Endothelial cell of umbilical vein (primary cell): ENCODE data around the gene CFL2. TPM values are rescaled to one million over a fixed set of nuclear protein-coding genes. Genes with fewer than 3 reads are reported as not detected.

Experiments
- BruUV-seq: library from RNA; stranded (reverse); fragments of 400-500 nt; replicated peaks from 2 replicates; lab custom pipeline; 2021; lab: Mats Ljungman, UMichigan
- CTCF ChIA-PET: fragments of 300-600, 350-600 bp; sonication (Branson Sonifier 250); formaldehyde crosslinking; loops from one replicate; lab custom pipeline; 2021; ENCODE audit warnings: antibody characterized with exemption, inconsistent platforms; lab: Charles Lee
- POLR2A ChIA-PET: fragments of 300-600, 350-600 bp; sonication (Branson Sonifier 250); formaldehyde crosslinking; loops from one replicate; lab custom pipeline; 2021; ENCODE audit warnings: antibody characterized with exemption, inconsistent platforms; lab: Charles Lee
- DNase-seq: peaks from one replicate; pipeline ENCODE4 v3.0.0-alpha.2; 2011; ENCODE audit warnings: low read depth, low spot score
- FAIRE-seq: peaks from 2 replicates; lab custom pipeline; 2011; peaks lifted over from hg19 to GRCh38; lab: Jason Lieb, UNC
- H2AFZ ChIP-seq: 2 replicates; pipeline ENCODE4 v1.6.0; 2012; ENCODE audit warnings: low read depth, low read length, control low read depth, inconsistent platforms
- H3K27ac ChIP-seq: 2 replicates; pipeline ENCODE4 v1.5.1; 2011; ENCODE audit warnings: low read depth, mild to moderate bottlenecking, control low read depth, low read length, moderate library complexity; ENCODE audit not compliant: insufficient read depth
- H3K27me3 ChIP-seq, 2 experiments: 2 replicates each; pipeline versions ENCODE4 v1.6.0 to v1.6.1; 2011; ENCODE audit warnings: low read length in 2 of 2, mixed read lengths in 1 of 2; ENCODE audit not compliant: control insufficient read depth in 2 of 2, insufficient read depth in 2 of 2
- H3K36me3 ChIP-seq, 2 experiments: 2 replicates in 1 of 2; 3 replicates in 1 of 2; pipeline ENCODE4 v1.5.1; 2011; ENCODE audit warnings: low read length in 2 of 2, mild to moderate bottlenecking in 1 of 2, moderate library complexity in 1 of 2; ENCODE audit not compliant: control insufficient read depth in 2 of 2, insufficient read depth in 2 of 2; ENCODE audit errors: extremely low read depth in 1 of 2
- H3K4me1 ChIP-seq: 3 replicates; pipeline ENCODE4 v1.5.1; 2011; ENCODE audit warnings: mild to moderate bottlenecking, low read length; ENCODE audit not compliant: control insufficient read depth, insufficient read depth; ENCODE audit errors: extremely low read depth
- H3K4me2 ChIP-seq: 2 replicates; pipeline ENCODE4 v1.6.1; 2011; ENCODE audit warnings: low read length, control low read depth, mixed read lengths; ENCODE audit not compliant: insufficient read depth
- H3K4me3 ChIP-seq, 3 experiments: fragments of 200-600 bp in 1 of 3; sonication (generic), shearing (Covaris generic) in 1 of 3; replicated peaks in 1 of 3; 2 replicates each; pipeline ENCODE4 v1.5.1; 2011 to 2016; ENCODE audit warnings: control low read depth in 3 of 3, low read length in 3 of 3, mild to moderate bottlenecking in 2 of 3, inconsistent platforms in 1 of 3, low read depth in 1 of 3, moderate library complexity in 1 of 3; ENCODE audit not compliant: insufficient read depth in 1 of 3
- H3K79me2 ChIP-seq: 2 replicates; pipeline ENCODE4 v1.6.0; 2012; ENCODE audit warnings: low read length, inconsistent platforms; ENCODE audit not compliant: control insufficient read depth, insufficient read depth
- H3K9ac ChIP-seq: replicated peaks from 2 replicates; pipeline ENCODE3; 2011; ENCODE audit warnings: low read length, control low read depth; ENCODE audit not compliant: insufficient read depth; ENCODE audit errors: extremely low read depth
- H3K9me1 ChIP-seq: replicated peaks from 3 replicates; pipeline ENCODE4 v1.6.0; 2011; ENCODE audit warnings: mild to moderate bottlenecking, low read length; ENCODE audit not compliant: control insufficient read depth, insufficient read depth; ENCODE audit errors: extremely low read depth
- H3K9me3 ChIP-seq: replicated peaks from 2 replicates; pipeline ENCODE4 v1.5.1; 2012; ENCODE audit warnings: low read length, inconsistent platforms; ENCODE audit not compliant: control insufficient read depth, insufficient read depth
- H4K20me1 ChIP-seq: replicated peaks from 2 replicates; pipeline ENCODE3; 2011; ENCODE audit warnings: mild to moderate bottlenecking, low read length; ENCODE audit not compliant: control insufficient read depth, insufficient read depth; ENCODE audit errors: extremely low read depth
- EZH2 ChIP-seq: IDR thresholded peaks from 2 replicates; pipeline ENCODE4 v1.6.1; 2012; ENCODE audit warnings: borderline replicate concordance, low read depth, mild to moderate bottlenecking, moderate library complexity, low read length, inconsistent platforms; ENCODE audit not compliant: severe bottlenecking
- FOS ChIP-seq: IDR thresholded peaks from 2 replicates; pipeline ENCODE4 v1.6.1; 2011; ENCODE audit warnings: mild to moderate bottlenecking, low read length, moderate library complexity, borderline replicate concordance; ENCODE audit not compliant: insufficient read depth
- GATA2 ChIP-seq: IDR thresholded peaks from 2 replicates; pipeline ENCODE4 v1.7.0; 2011; ENCODE audit warnings: low read depth, mild to moderate bottlenecking, moderate library complexity, mixed read lengths, low read length; ENCODE audit not compliant: insufficient read length, insufficient read depth
- JUN ChIP-seq: IDR thresholded peaks from 2 replicates; pipeline ENCODE4 v1.6.1; 2011; ENCODE audit warnings: borderline replicate concordance, low read depth; ENCODE audit not compliant: insufficient read length, insufficient read depth
- POLR2AphosphoS5 ChIP-seq: IDR thresholded peaks from 2 replicates; pipeline ENCODE4 v1.6.1; 2012; ENCODE audit warnings: low read depth, mild to moderate bottlenecking, control low read depth, low read length, moderate library complexity; ENCODE audit not compliant: insufficient read depth
- dilution Hi-C: fragments of 300-500 bp; cut with MboI; formaldehyde crosslinking; loops from one replicate; pipeline ENCODE4 v1.15.0; 2019; ENCODE audit warnings: low sequenced_read_pairs; ENCODE audit not compliant: extremely low pct_ligation_motif_present
- intact Hi-C: fragments of 100-400 bp; cut with micrococcal nuclease; formaldehyde crosslinking; loops from one replicate; pipeline ENCODE4 v1.10.0; 2022
- polyA plus RNA-seq, 4 experiments: library from polyadenylated mRNA; depleted of rRNA in 3 of 4; stranded (reverse) in 3 of 4; unstranded in 1 of 4; fragments of >200 nt; gene quantifications; 2 replicates each; pipeline versions ENCODE4 v1.2.1 to v1.2.3, GENCODE V29; 2011 to 2012; ENCODE audit warnings: missing spikeins in 1 of 4
- total RNA-seq: library from RNA; stranded (reverse); gene quantifications from 2 replicates; pipeline ENCODE4 v1.2.3, GENCODE V29; 2021
- TF ChIP-seq, protein P1 (sequence below), 2 donors: IDR thresholded peaks; 1 replicate in 1 of 2; 2 replicates in 1 of 2; pipeline ENCODE4 v1.5.1; 2011; ENCODE audit warnings: low read length in 2 of 2, mild to moderate bottlenecking in 2 of 2, moderate library complexity in 2 of 2, control low read depth in 1 of 2, inconsistent platforms in 1 of 2, low read depth in 1 of 2; ENCODE audit not compliant: insufficient read depth in 1 of 2; ENCODE audit errors: extremely low read depth in 1 of 2

CFL2 gene
- total and polyA plus RNA-seq, 2 donors (not counting 3 experiments of a cell fraction or from before 2014, with no cell fraction given), result 42.8 to 98.1 TPM

DNA sequence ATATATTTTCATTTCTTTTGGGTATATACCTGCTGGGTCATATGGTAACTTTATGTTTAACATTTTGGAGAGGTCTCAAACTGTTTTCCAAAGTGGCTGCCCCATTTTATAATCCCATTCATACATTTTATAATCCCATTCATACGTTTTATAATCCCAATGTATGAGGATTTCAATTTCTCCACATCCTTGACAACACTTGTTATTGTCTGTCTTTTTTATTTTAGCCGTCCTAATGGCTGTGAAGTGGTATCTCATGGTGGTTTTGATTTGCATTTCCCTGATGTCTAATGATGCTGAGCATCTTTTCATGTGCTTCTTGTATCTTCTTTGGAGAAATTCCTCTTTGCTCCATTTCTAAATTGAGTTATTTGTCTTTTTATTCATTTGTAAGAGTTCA, 6.7 kb upstream of the CFL2 start:
- TF ChIP-seq GATA2, result no peak
- TF ChIP-seq EZH2, result no peak
- TF ChIP-seq POLR2AphosphoS5, result no peak
- no peak for TF ChIP-seq FOS
- TF ChIP-seq JUN, result no peak
- TF ChIP-seq, protein P1, sequence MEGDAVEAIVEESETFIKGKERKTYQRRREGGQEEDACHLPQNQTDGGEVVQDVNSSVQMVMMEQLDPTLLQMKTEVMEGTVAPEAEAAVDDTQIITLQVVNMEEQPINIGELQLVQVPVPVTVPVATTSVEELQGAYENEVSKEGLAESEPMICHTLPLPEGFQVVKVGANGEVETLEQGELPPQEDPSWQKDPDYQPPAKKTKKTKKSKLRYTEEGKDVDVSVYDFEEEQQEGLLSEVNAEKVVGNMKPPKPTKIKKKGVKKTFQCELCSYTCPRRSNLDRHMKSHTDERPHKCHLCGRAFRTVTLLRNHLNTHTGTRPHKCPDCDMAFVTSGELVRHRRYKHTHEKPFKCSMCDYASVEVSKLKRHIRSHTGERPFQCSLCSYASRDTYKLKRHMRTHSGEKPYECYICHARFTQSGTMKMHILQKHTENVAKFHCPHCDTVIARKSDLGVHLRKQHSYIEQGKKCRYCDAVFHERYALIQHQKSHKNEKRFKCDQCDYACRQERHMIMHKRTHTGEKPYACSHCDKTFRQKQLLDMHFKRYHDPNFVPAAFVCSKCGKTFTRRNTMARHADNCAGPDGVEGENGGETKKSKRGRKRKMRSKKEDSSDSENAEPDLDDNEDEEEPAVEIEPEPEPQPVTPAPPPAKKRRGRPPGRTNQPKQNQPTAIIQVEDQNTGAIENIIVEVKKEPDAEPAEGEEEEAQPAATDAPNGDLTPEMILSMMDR (IDR thresholded peaks at IDR 0.05; ENCODE audit: extremely low read depth in 1 of 2, insufficient read depth in 1 of 2, low read depth in 1 of 2, low read length in 2 of 2), result no peak
- no peaks in the 10 kb centered on the region for H3K9me3 ChIP-seq
- H3K9me1 ChIP-seq, result no peaks in the 10 kb centered on the region
- H3K4me2 ChIP-seq, result no peak overlapping the region
- H3K4me1 ChIP-seq, result no peaks in the 10 kb centered on the region
- intact Hi-C loops (no loop called here), dilution Hi-C loops (no loop called here)
- H3K36me3 ChIP-seq, result no peaks in the 10 kb centered on the region
- DNase-seq (no peak), FAIRE-seq (no peak)
- H3K27ac ChIP-seq, result no peak overlapping the region
- CTCF ChIA-PET, result interaction anchor here (2.3 kb wide), 1 partner anchor 46 kb away, joined by 11 read pairs; no protein-coding TSS in a partner anchor
- POLR2A ChIA-PET, result no interaction called here
- H3K27me3 ChIP-seq, result no peaks in the 10 kb centered on the region
- no peak overlapping the region for H3K9ac ChIP-seq
- no TSS peak for BruUV-seq
- no peaks in the 10 kb centered on the region for H3K79me2 ChIP-seq
- no peak overlapping the region for H3K4me3 ChIP-seq
- H4K20me1 ChIP-seq, result no peaks in the 10 kb centered on the region
- H2AFZ ChIP-seq, result no peak overlapping the region
